ENCODE data around the gene GPRIN1.

The GPRIN1 gene

GRCh38 chr5:176630681-176631222 lies 20.8 kb upstream of the GPRIN1 start:
- H3K36me3 Mint-ChIP-seq = no peaks in the 10 kb centered on the region
- no peaks in the 10 kb centered on the region for H3K9me3 Mint-ChIP-seq
- peak overlapping the region; percentile 57 for H3K4me3 Mint-ChIP-seq
- peaks cover 11% of the 10 kb centered on the region for H3K4me1 Mint-ChIP-seq
- no peak overlapping the region for H3K27ac Mint-ChIP-seq
- peaks cover 49% of the 10 kb centered on the region for H3K27me3 Mint-ChIP-seq

GRCh38 chr5:176629853-176630680 lies 20.1 kb upstream of the GPRIN1 start, which contains the start of the genes EIF4E1B and SNCB:
TSS of gene EIF4E1B (plus strand) at chr5:176630675. CDS start at chr5:176642788, 12,113 bp downstream.
TSS of gene SNCB (minus strand) at chr5:176630534. CDS start at chr5:176629654, 880 bp downstream.
- peak within 1 kb of the TSS; percentile 57 for H3K4me3 Mint-ChIP-seq
- no peaks in the 10 kb centered on the region for H3K9me3 Mint-ChIP-seq
- H3K27ac Mint-ChIP-seq = no peak within 1 kb of the TSS
- peaks cover 48% of the 10 kb centered on the region for H3K27me3 Mint-ChIP-seq
- H3K4me1 Mint-ChIP-seq = peaks cover 11% of the 10 kb centered on the region
- no peaks in the 10 kb centered on the region for H3K36me3 Mint-ChIP-seq

GRCh38 chr5:176629317-176629852 lies 19.4 kb upstream of the GPRIN1 start:
- Mint-ChIP-seq H3K27me3 (peaks cover 45% of the 10 kb centered on the region), H3K27ac (no peak overlapping the region), H3K36me3 (no peaks in the 10 kb centered on the region), H3K9me3 (no peaks in the 10 kb centered on the region), H3K4me1 (peaks cover 11% of the 10 kb centered on the region), H3K4me3 (peak overlapping the region; percentile 31)

GRCh38 chr5:176628406-176629228 lies 18.7 kb upstream of the GPRIN1 start:
- Mint-ChIP-seq H3K36me3 (no peaks in the 10 kb centered on the region), H3K27ac (no peak overlapping the region), H3K9me3 (no peaks in the 10 kb centered on the region), H3K4me1 (peaks cover 7% of the 10 kb centered on the region), H3K4me3 (no peak overlapping the region), H3K27me3 (peaks cover 40% of the 10 kb centered on the region)

- no peak overlapping the region for H3K27ac Mint-ChIP-seq
- no peak overlapping the region for H3K4me3 Mint-ChIP-seq
- no peaks in the 10 kb centered on the region for H3K9me3 Mint-ChIP-seq
- H3K36me3 Mint-ChIP-seq = no peaks in the 10 kb centered on the region
- peaks cover 5% of the 10 kb centered on the region for H3K4me1 Mint-ChIP-seq
- peaks cover 37% of the 10 kb centered on the region for H3K27me3 Mint-ChIP-seq
These were observed 17.6 kb upstream of the GPRIN1 start for GRCh38 chr5:176627582-176627981.

- Mint-ChIP-seq H3K27ac (no peak overlapping the region), H3K27me3 (peaks cover 35% of the 10 kb centered on the region), H3K36me3 (no peaks in the 10 kb centered on the region), H3K9me3 (no peaks in the 10 kb centered on the region), H3K4me3 (no peak overlapping the region), H3K4me1 (peaks cover 5% of the 10 kb centered on the region)
These were observed 16.9 kb upstream of the GPRIN1 start for GRCh38 chr5:176626876-176627236.

GRCh38 chr5:176625966-176626875 lies 16.3 kb upstream of the GPRIN1 start:
- peaks cover 5% of the 10 kb centered on the region for H3K4me1 Mint-ChIP-seq
- H3K36me3 Mint-ChIP-seq = no peaks in the 10 kb centered on the region
- peaks cover 29% of the 10 kb centered on the region for H3K27me3 Mint-ChIP-seq
- no peak overlapping the region for H3K4me3 Mint-ChIP-seq
- H3K9me3 Mint-ChIP-seq = no peaks in the 10 kb centered on the region
- H3K27ac Mint-ChIP-seq = no peak overlapping the region

- Mint-ChIP-seq H3K27me3 (peaks cover 24% of the 10 kb centered on the region), H3K4me3 (no peak overlapping the region), H3K4me1 (peaks cover 2% of the 10 kb centered on the region), H3K27ac (no peak overlapping the region), H3K9me3 (no peaks in the 10 kb centered on the region), H3K36me3 (no peaks in the 10 kb centered on the region)
These were observed 15.6 kb upstream of the GPRIN1 start for GRCh38 chr5:176625512-176625911.

- no peaks in the 10 kb centered on the region for H3K36me3 Mint-ChIP-seq
- H3K4me1 Mint-ChIP-seq = peaks cover 6% of the 10 kb centered on the region
- no peak overlapping the region for H3K27ac Mint-ChIP-seq
- no peak overlapping the region for H3K4me3 Mint-ChIP-seq
- H3K27me3 Mint-ChIP-seq = peaks cover 28% of the 10 kb centered on the region
- H3K9me3 Mint-ChIP-seq = no peaks in the 10 kb centered on the region
These were observed 15.0 kb upstream of the GPRIN1 start for GRCh38 chr5:176624938-176625337.

- Mint-ChIP-seq H3K9me3 (no peaks in the 10 kb centered on the region), H3K27ac (no peak overlapping the region), H3K4me1 (peaks cover 6% of the 10 kb centered on the region), H3K27me3 (peaks cover 27% of the 10 kb centered on the region), H3K4me3 (no peak overlapping the region), H3K36me3 (no peaks in the 10 kb centered on the region)
These were observed 14.2 kb upstream of the GPRIN1 start for GRCh38 chr5:176624142-176624541.

- H3K4me1 Mint-ChIP-seq = peaks cover 9% of the 10 kb centered on the region
- H3K27ac Mint-ChIP-seq = no peak overlapping the region
- H3K4me3 Mint-ChIP-seq = no peak overlapping the region
- H3K27me3 Mint-ChIP-seq = peaks cover 31% of the 10 kb centered on the region
- H3K36me3 Mint-ChIP-seq = no peaks in the 10 kb centered on the region
- H3K9me3 Mint-ChIP-seq = no peaks in the 10 kb centered on the region
These were observed 11.7 kb upstream of the GPRIN1 start for GRCh38 chr5:176621661-176622079.

GRCh38 chr5:176620333-176620981 lies 10.5 kb upstream of the GPRIN1 start:
- Mint-ChIP-seq H3K36me3 (no peaks in the 10 kb centered on the region), H3K27ac (no peak overlapping the region), H3K27me3 (peaks cover 27% of the 10 kb centered on the region), H3K9me3 (no peaks in the 10 kb centered on the region), H3K4me1 (peaks cover 9% of the 10 kb centered on the region), H3K4me3 (peak overlapping the region; percentile 73)

GRCh38 chr5:176619569-176620332 lies 9.8 kb upstream of the GPRIN1 start:
- H3K9me3 Mint-ChIP-seq = no peaks in the 10 kb centered on the region
- H3K27ac Mint-ChIP-seq = no peak overlapping the region
- H3K27me3 Mint-ChIP-seq = peaks cover 26% of the 10 kb centered on the region
- H3K4me1 Mint-ChIP-seq = peaks cover 9% of the 10 kb centered on the region
- no peaks in the 10 kb centered on the region for H3K36me3 Mint-ChIP-seq
- H3K4me3 Mint-ChIP-seq = peak overlapping the region; percentile 73

GRCh38 chr5:176619203-176619568 lies 9.2 kb upstream of the GPRIN1 start:
- no peaks in the 10 kb centered on the region for H3K9me3 Mint-ChIP-seq
- H3K36me3 Mint-ChIP-seq = no peaks in the 10 kb centered on the region
- H3K4me1 Mint-ChIP-seq = peaks cover 9% of the 10 kb centered on the region
- H3K27ac Mint-ChIP-seq = no peak overlapping the region
- peaks cover 26% of the 10 kb centered on the region for H3K27me3 Mint-ChIP-seq
- H3K4me3 Mint-ChIP-seq = peak overlapping the region; percentile 42

Data from activated naive CD4-positive, alpha-beta T cell treated with anti-CD3 and anti-CD28 coated beads, Interleukin-2, amount 50 U/mL, for 24 hours (primary cell).